Measurements from ENCODE around the gene HERPUD1. TPM values are rescaled to one million over a fixed set of nuclear protein-coding genes. Genes with fewer than 3 reads are reported as not detected.

The HERPUD1 gene
- total and polyA plus RNA-seq, 2 of the 13 experiments (the other 11 are each of a cell fraction or from before 2014, with no cell fraction given): 96.2 to 323 TPM

DNA sequence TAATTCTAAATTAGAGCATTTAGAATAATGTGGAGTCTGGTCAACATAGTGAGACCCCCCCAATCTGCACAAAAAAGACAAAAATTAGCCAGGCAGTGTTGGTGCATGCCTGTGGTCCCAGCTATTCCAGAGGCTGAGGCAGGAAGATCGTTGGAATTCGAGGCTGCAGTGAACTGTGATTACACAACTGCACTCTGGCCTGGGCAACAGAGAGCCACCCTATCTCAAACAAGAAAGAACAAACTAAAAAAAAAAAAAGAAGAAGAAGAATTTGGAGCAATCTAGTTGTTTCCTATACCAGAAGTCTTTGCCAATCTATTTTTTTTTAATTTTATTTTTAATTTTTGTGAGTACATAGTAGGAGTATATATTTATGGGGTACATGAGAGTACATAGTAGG, 35.8 kb downstream of the HERPUD1 start (continued):
- TF ChIP-seq ZNF609 (CRISPR knock-in tag; IDR thresholded peaks at IDR 0.05; ENCODE audit: borderline replicate concordance): no peak
- TF ChIP-seq, protein P1, sequence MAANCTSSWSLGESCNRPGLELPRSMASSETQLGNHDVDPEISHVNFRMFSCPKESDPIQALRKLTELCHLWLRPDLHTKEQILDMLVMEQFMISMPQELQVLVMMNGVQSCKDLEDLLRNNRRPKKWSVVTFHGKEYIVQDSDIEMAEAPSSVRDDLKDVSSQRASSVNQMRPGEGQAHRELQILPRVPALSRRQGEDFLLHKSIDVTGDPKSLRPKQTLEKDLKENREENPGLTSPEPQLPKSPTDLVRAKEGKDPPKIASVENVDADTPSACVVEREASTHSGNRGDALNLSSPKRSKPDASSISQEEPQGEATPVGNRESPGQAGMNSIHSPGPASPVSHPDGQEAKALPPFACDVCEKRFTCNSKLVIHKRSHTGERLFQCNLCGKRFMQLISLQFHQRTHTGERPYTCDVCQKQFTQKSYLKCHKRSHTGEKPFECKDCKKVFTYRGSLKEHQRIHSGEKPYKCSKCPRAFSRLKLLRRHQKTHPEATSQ (CRISPR knock-in tag; IDR thresholded peaks at IDR 0.05; ENCODE audit: borderline replicate concordance): no peak
- TF ChIP-seq, protein P2, sequence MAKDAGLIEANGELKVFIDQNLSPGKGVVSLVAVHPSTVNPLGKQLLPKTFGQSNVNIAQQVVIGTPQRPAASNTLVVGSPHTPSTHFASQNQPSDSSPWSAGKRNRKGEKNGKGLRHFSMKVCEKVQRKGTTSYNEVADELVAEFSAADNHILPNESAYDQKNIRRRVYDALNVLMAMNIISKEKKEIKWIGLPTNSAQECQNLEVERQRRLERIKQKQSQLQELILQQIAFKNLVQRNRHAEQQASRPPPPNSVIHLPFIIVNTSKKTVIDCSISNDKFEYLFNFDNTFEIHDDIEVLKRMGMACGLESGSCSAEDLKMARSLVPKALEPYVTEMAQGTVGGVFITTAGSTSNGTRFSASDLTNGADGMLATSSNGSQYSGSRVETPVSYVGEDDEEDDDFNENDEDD (CRISPR knock-in tag; IDR thresholded peaks at IDR 0.05; ENCODE audit: borderline replicate concordance): peak; percentile 24; the same call in 1 of the 2 replicates
- no peak for TF ChIP-seq ZFP62 (CRISPR knock-in tag; IDR thresholded peaks at IDR 0.05)
- no peak for TF ChIP-seq ZNF484 (CRISPR knock-in tag; IDR thresholded peaks at IDR 0.05; ENCODE audit: borderline replicate concordance, low read depth)
- TF ChIP-seq RNF2 (conservative IDR thresholded peaks at IDR 0.05; ENCODE audit: low read depth): no peak
- TF ChIP-seq GPN1 (CRISPR knock-in tag; IDR thresholded peaks at IDR 0.05; ENCODE audit: borderline replicate concordance): no peak
- TF ChIP-seq TBX2 (CRISPR knock-in tag; IDR thresholded peaks at IDR 0.05; ENCODE audit: borderline replicate concordance): no peak
- no peak for TF ChIP-seq PHF5A (CRISPR knock-in tag; IDR thresholded peaks at IDR 0.05; ENCODE audit: low read depth, unreplicated experiment)
- no peak for TF ChIP-seq DMAP1 (CRISPR knock-in tag; IDR thresholded peaks at IDR 0.05)
- TF ChIP-seq DNMT1 (CRISPR knock-in tag; IDR thresholded peaks at IDR 0.05): no peak
- no peak for TF ChIP-seq ZNF335 (CRISPR knock-in tag; IDR thresholded peaks at IDR 0.05)
- no peak for TF ChIP-seq THAP7 (CRISPR knock-in tag; IDR thresholded peaks at IDR 0.05)
- TF ChIP-seq ZNF232 (CRISPR knock-in tag; IDR thresholded peaks at IDR 0.05; ENCODE audit: borderline replicate concordance): no peak
- no peak for TF ChIP-seq AGO1 (IDR thresholded peaks at IDR 0.05; ENCODE audit: low read depth, low read length, poor library complexity, severe bottlenecking)
- TF ChIP-seq SYNCRIP (IDR thresholded peaks at IDR 0.05; ENCODE audit: insufficient read depth, low read depth, low read length): no peak
- no peak for TF ChIP-seq KDM6A (CRISPR knock-in tag; IDR thresholded peaks at IDR 0.05; ENCODE audit: low read depth)
- TF ChIP-seq, protein P3, sequence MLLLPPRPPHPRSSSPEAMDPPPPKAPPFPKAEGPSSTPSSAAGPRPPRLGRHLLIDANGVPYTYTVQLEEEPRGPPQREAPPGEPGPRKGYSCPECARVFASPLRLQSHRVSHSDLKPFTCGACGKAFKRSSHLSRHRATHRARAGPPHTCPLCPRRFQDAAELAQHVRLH (CRISPR knock-in tag; IDR thresholded peaks at IDR 0.05; ENCODE audit: borderline replicate concordance, low read depth): no peak
- TF ChIP-seq, protein P4, sequence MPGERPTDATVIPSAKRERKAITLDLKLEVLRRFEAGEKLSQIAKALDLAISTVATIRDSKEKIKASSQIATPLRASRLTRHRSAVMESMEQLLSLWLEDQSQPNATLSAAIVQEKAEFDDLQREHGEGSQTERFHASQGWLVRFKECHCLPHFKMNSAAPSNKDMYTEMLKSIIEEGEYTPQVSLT (CRISPR knock-in tag; IDR thresholded peaks at IDR 0.05; ENCODE audit: borderline replicate concordance, low read depth): no peak
- TF ChIP-seq U2AF1 (optimal IDR thresholded peaks at IDR 0.05; ENCODE audit: low read depth, low read length): no peak
- peak; percentile 51; the same call in 1 of the 2 replicates for TF ChIP-seq ZFY (CRISPR knock-in tag; IDR thresholded peaks at IDR 0.05)
